Trophoblast cell (in vitro differentiated cells and primary cell): ENCODE results near the gene CCNQ.

ENCODE experiments used
- DNase-seq, 2 donors: peaks; one replicate each; pipeline ENCODE4 v3.0.0-alpha.2; 2016
- H2AFZ ChIP-seq: 2 replicates; pipeline ENCODE4 v1.6.1; 2013; ENCODE audit warnings: low read length, moderate library complexity, mild to moderate bottlenecking; ENCODE audit not compliant: insufficient read depth, poor library complexity
- H2AK5ac ChIP-seq: 2 replicates; pipeline ENCODE4 v1.6.1; 2013; ENCODE audit warnings: mild to moderate bottlenecking, low read length
- H2BK120ac ChIP-seq: 2 replicates; pipeline ENCODE4 v1.6.1; 2013; ENCODE audit warnings: low read length, mild to moderate bottlenecking, moderate library complexity; ENCODE audit not compliant: insufficient read depth, poor library complexity
- H2BK12ac ChIP-seq: 2 replicates; pipeline ENCODE4 v1.6.1; 2013; ENCODE audit warnings: mild to moderate bottlenecking, low read length, moderate library complexity
- H2BK5ac ChIP-seq: 2 replicates; pipeline ENCODE4 v1.6.1; 2013; ENCODE audit warnings: low read length, low read depth, moderate library complexity, mild to moderate bottlenecking; ENCODE audit not compliant: poor library complexity
- H3K14ac ChIP-seq: 2 replicates; pipeline ENCODE4 v1.6.1; 2013; ENCODE audit warnings: mild to moderate bottlenecking, low read length
- H3K18ac ChIP-seq: 2 replicates; pipeline ENCODE4 v1.6.1; 2013; ENCODE audit warnings: mild to moderate bottlenecking, low read length
- H3K23ac ChIP-seq: 2 replicates; pipeline ENCODE4 v1.6.1; 2013; ENCODE audit warnings: low read length
- H3K27ac ChIP-seq: 2 replicates; pipeline ENCODE4 v1.5.1; 2013; ENCODE audit warnings: low read depth, mild to moderate bottlenecking, inconsistent platforms, low read length, moderate library complexity
- H3K27me3 ChIP-seq: 2 replicates; pipeline ENCODE4 v1.6.1; 2013; ENCODE audit warnings: inconsistent platforms, mild to moderate bottlenecking, low read length, moderate library complexity; ENCODE audit not compliant: insufficient read depth
- H3K36me3 ChIP-seq, 2 experiments: 1 replicate in 1 of 2; 2 replicates in 1 of 2; pipeline ENCODE4 v1.6.1; 2013; ENCODE audit warnings: low read length in 2 of 2, mild to moderate bottlenecking in 2 of 2, moderate library complexity in 1 of 2; ENCODE audit not compliant: insufficient read depth in 2 of 2, control insufficient read depth in 1 of 2
- H3K4ac ChIP-seq: 2 replicates; pipeline ENCODE4 v1.6.1; 2013; ENCODE audit warnings: low read depth, mild to moderate bottlenecking, low read length, moderate library complexity
- H3K4me1 ChIP-seq, 2 experiments: 1 replicate in 1 of 2; 2 replicates in 1 of 2; pipeline ENCODE4 v1.6.1; 2013; ENCODE audit warnings: low read length in 2 of 2, mild to moderate bottlenecking in 2 of 2, moderate library complexity in 1 of 2; ENCODE audit not compliant: insufficient read depth in 2 of 2, control insufficient read depth in 1 of 2
- H3K4me2 ChIP-seq: 2 replicates; pipeline ENCODE4 v1.6.1; 2013; ENCODE audit warnings: inconsistent platforms, mild to moderate bottlenecking, low read length, moderate library complexity
- H3K4me3 ChIP-seq: 2 replicates; pipeline ENCODE4 v1.5.1; 2013; ENCODE audit warnings: mild to moderate bottlenecking, low read depth, low read length, inconsistent platforms
- H3K79me1 ChIP-seq: one replicate; pipeline ENCODE4 v1.6.1; 2013; ENCODE audit warnings: low read length
- H3K79me2 ChIP-seq: 2 replicates; pipeline ENCODE4 v1.6.1; 2013; ENCODE audit warnings: low read length, mild to moderate bottlenecking; ENCODE audit not compliant: control insufficient read depth, insufficient read depth, poor library complexity
- H3K9ac ChIP-seq: 2 replicates; pipeline ENCODE4 v1.6.1; 2013; ENCODE audit warnings: mild to moderate bottlenecking, low read length
- H3K9me3 ChIP-seq: 2 replicates; pipeline ENCODE4 v1.6.1; 2013; ENCODE audit warnings: low read depth, mild to moderate bottlenecking, control low read depth, inconsistent platforms, low read length; ENCODE audit not compliant: insufficient read depth
- H4K12ac ChIP-seq: 2 replicates; pipeline ENCODE4 v1.6.1; 2013; ENCODE audit warnings: low read depth, mild to moderate bottlenecking, low read length, moderate library complexity
- H4K8ac ChIP-seq: 2 replicates; pipeline ENCODE4 v1.6.1; 2013; ENCODE audit warnings: low read depth, mild to moderate bottlenecking, low read length, moderate library complexity
- H4K91ac ChIP-seq: one replicate; pipeline ENCODE4 v1.6.1; 2013; ENCODE audit warnings: low read depth, mild to moderate bottlenecking, low read length, moderate library complexity
- WGBS: extraction: QIAGEN DNeasy Blood & Tissue Kit; methylation state at CpG from one replicate; pipeline ENCODE4 v1.1.7; 2013; ENCODE audit warnings: missing lambda C conversion rate; ENCODE audit not compliant: insufficient read length, insufficient coverage; ENCODE audit errors: extremely low coverage; 5-methylcytosine and 5-hydroxymethylcytosine counted together

Gene CCNQ

GRCh38 chrX:153576961-153577360, 22.0 kb downstream of the CCNQ start:
- Histone ChIP-seq H3K14ac (no peak overlapping the region), H4K91ac (no peak overlapping the region), H3K4me1 (no peaks in the 10 kb centered on the region), H4K8ac (no peak overlapping the region), H3K4ac (no peak overlapping the region), H4K12ac (no peak overlapping the region), H2BK5ac (no peak overlapping the region), H3K79me1 (no peaks in the 10 kb centered on the region), H2BK12ac (no peak overlapping the region), H3K36me3 (no peaks in the 10 kb centered on the region), H3K27ac (no peak overlapping the region), H3K4me2 (no peak overlapping the region), H3K4me3 (no peak overlapping the region), H3K18ac (no peak overlapping the region), H2AFZ (no peak overlapping the region), H3K27me3 (no peaks in the 10 kb centered on the region), H3K23ac (no peak overlapping the region), H3K79me2 (no peaks in the 10 kb centered on the region), H3K9me3 (no peaks in the 10 kb centered on the region), H3K9ac (no peak overlapping the region), H2BK120ac (no peak overlapping the region), H2AK5ac (no peak overlapping the region)
- no peak for DNase-seq
- no CpG with 5 or more reads among the region's 6 CpGs for WGBS

GRCh38 chrX:153576239-153576870, 22.6 kb downstream of the CCNQ start:
- Histone ChIP-seq H3K18ac (no peak overlapping the region), H3K9me3 (no peaks in the 10 kb centered on the region), H3K36me3 (no peaks in the 10 kb centered on the region), H2AFZ (no peak overlapping the region), H3K27ac (no peak overlapping the region), H3K4ac (no peak overlapping the region), H2BK5ac (no peak overlapping the region), H2BK120ac (no peak overlapping the region), H3K4me2 (no peak overlapping the region), H3K27me3 (no peaks in the 10 kb centered on the region), H3K4me3 (no peak overlapping the region), H4K8ac (no peak overlapping the region), H3K14ac (no peak overlapping the region), H2BK12ac (no peak overlapping the region), H3K79me2 (no peaks in the 10 kb centered on the region), H3K23ac (no peak overlapping the region), H4K12ac (no peak overlapping the region), H3K79me1 (no peaks in the 10 kb centered on the region), H3K4me1 (no peaks in the 10 kb centered on the region), H4K91ac (no peak overlapping the region), H2AK5ac (no peak overlapping the region), H3K9ac (no peak overlapping the region)
- DNase-seq, result no peak
- WGBS, result no CpG with 5 or more reads among the region's 10 CpGs

- H2BK120ac ChIP-seq, result no peak overlapping the region
- no peak overlapping the region for H2BK5ac ChIP-seq
- no peak overlapping the region for H3K14ac ChIP-seq
- no peak overlapping the region for H3K18ac ChIP-seq
- no peak overlapping the region for H3K4me3 ChIP-seq
- H3K9me3 ChIP-seq, result no peaks in the 10 kb centered on the region
- no peak overlapping the region for H4K12ac ChIP-seq
- H3K36me3 ChIP-seq, result no peaks in the 10 kb centered on the region
- DNase-seq, result no peak
- H3K27ac ChIP-seq, result no peak overlapping the region
- no peak overlapping the region for H3K4me2 ChIP-seq
- H4K91ac ChIP-seq, result no peak overlapping the region
- H3K4me1 ChIP-seq, result no peaks in the 10 kb centered on the region
- no peak overlapping the region for H2AFZ ChIP-seq
- H3K23ac ChIP-seq, result no peak overlapping the region
- no peak overlapping the region for H3K4ac ChIP-seq
- H4K8ac ChIP-seq, result no peak overlapping the region
- no peaks in the 10 kb centered on the region for H3K79me1 ChIP-seq
- no peaks in the 10 kb centered on the region for H3K27me3 ChIP-seq
- WGBS, result no CpG with 5 or more reads among the region's 4 CpGs
- H2AK5ac ChIP-seq, result no peak overlapping the region
- no peak overlapping the region for H2BK12ac ChIP-seq
- no peak overlapping the region for H3K9ac ChIP-seq
- no peaks in the 10 kb centered on the region for H3K79me2 ChIP-seq
Observed at GRCh38 chrX:153573984-153574383, 25.0 kb downstream of the CCNQ start.

- Histone ChIP-seq H4K91ac (no peak overlapping the region), H3K18ac (no peak overlapping the region), H2BK120ac (no peak overlapping the region), H4K12ac (no peak overlapping the region), H3K23ac (no peak overlapping the region), H3K36me3 (no peaks in the 10 kb centered on the region), H3K9ac (no peak overlapping the region), H2BK12ac (no peak overlapping the region), H2BK5ac (no peak overlapping the region), H3K14ac (no peak overlapping the region), H2AK5ac (no peak overlapping the region), H3K4me2 (no peak overlapping the region), H3K9me3 (no peaks in the 10 kb centered on the region), H3K4ac (no peak overlapping the region), H3K27me3 (no peaks in the 10 kb centered on the region), H4K8ac (no peak overlapping the region), H3K79me2 (no peaks in the 10 kb centered on the region), H3K27ac (no peak overlapping the region), H3K4me3 (no peak overlapping the region), H3K79me1 (no peaks in the 10 kb centered on the region), H3K4me1 (no peaks in the 10 kb centered on the region), H2AFZ (no peak overlapping the region)
- WGBS, result no CpG with 5 or more reads among the region's 10 CpGs
- DNase-seq, result no peak
Observed at GRCh38 chrX:153572601-153573000, 26.3 kb downstream of the CCNQ start.
